NK-92 treated with Interleukin-12 subunit alpha and Interleukin-12 subunit beta, amount 100 ng/mL, for 24 hours (cell line): Measurements from ENCODE around the gene CCDC187.
"Not testable (repeated sequence)": the region's sequence is repeated elsewhere in the genome, so short reads cannot be mapped to it uniquely, and the experiment has no call there.

Experiments used
- DNase-seq: peaks from one replicate; lab custom pipeline; 2025; lab: John Stamatoyannopoulos, UW

CCDC187 gene

DNA sequence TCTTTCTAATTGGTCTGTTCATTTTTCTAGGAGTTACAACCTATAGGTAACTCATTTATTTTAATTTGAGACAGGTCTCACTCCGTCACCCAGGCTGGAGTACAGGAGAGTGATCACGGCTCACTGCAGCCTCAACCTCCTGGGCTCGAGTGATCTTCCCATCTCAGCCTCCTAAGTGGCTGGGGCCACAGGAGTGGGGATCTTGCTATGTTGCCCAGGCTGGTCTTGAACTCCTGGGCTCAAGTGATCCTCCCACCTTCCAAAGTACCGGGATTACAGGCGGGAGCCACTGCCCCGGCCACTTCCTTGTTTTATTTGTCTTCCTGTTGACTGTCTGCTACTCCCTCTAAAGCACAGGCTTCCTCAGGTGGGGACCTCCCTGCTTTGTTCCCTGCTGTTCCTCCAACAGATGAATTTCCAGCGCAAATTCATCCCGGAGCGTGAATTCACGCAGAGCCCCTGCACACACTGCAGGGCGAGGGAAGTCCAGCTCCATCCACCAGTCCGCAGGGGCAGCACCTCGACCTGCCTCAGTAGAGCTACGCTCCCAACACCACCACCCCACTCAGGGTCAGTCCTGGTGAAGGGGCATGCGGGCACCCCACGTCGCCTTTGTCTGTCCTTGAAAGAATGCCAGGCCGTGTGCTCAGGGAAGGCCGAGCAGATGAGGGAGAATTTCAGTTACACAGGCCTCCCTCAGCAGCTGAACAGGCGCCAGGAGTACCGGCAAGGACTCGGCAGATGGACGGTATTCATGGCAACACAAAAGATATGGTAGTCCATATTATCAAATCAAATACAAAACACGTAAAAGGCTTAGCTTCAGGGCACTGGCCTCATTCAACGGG is 64.5 kb downstream of the CCDC187 start:
- no peak for DNase-seq

DNA sequence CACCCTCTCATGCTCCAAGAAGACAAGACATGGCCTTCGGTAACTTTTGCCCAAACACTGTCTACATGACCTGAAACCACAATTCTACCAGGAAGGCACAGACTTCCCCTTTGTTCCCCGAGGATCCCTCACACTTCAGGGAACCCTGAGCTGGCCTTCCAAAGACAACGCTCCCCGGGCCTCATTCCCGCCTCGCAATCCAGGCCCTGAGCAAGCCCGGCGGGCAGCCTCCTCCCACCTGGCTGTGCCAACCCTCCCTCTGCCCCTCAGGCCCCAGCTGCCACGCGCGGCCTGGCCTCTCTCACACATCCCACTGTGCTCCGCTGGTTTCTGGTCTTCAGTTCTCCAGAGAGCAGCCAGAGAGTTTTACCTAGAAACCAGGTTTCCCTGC is 65.6 kb downstream of the CCDC187 start:
- no peak for DNase-seq

DNA sequence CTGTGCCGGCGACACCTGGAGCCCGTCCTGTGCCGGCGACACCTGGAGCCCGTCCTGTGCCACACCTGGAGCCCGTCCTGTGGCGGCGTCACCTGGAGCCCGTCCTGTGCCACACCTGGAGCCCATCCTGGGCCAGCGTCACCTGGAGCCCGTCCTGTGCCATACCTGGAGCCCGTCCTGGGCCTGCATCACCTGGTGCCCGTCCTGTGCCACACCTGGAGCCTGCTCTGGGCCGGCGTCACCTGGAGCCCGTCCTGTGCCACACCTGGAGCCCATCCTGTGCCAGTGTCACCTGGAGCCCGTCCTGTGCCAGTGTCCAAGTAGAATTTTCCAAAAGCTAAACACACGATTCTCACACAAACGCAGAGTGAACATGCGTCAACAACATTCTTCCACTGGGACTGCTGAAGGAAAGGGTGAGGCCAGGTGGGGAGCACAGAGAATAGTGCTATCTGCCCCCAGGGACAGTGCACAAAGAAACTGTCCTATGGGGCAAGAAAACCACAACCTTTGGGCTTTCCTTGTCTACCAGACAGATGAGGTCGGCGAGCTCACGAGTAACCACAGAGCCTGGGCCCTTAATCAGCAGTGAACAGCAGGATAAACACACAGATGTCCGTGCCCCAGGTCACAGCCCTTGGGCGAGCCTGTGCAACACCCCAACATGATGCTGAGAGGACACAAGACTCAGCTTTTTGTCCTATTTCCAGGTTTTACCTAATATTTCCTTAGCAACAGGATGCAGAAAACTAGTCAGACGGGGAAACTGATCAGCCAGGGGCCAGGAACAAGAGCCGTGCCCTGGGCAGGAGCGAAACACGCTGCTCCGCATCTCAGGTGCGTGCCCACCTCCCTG is 66.2 kb downstream of the CCDC187 start:
- no peak for DNase-seq

- not testable (repeated sequence) for DNase-seq
Observed at GRCh38 chr9:136236471-136237410, 67.2 kb downstream of the CCDC187 start.

GRCh38 chr9:136235709-136236455 is 68.0 kb downstream of the CCDC187 start:
- DNase-seq, result no peak

DNA sequence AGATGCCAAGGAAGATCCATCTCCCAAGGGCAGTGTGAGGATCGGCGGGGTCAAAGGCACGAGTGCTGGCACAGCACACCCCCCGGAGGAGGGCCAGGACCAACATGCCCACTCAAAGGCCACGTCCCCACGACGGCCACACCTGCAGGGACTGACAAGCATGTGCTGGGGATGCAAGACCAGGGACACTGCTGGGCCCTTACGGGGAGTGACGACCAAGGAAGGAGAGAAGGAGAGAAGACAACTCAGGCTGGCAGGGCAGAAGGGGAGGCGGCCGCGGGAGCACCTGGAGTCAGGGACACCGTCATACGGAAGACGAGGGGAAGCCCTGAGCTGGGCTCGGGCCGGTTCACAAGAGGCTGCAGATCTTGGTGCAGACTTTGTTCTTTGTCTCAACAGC is 68.7 kb downstream of the CCDC187 start:
- DNase-seq, result no peak

- no peak for DNase-seq
Observed at GRCh38 chr9:136234597-136234996, 69.3 kb downstream of the CCDC187 start.

DNA sequence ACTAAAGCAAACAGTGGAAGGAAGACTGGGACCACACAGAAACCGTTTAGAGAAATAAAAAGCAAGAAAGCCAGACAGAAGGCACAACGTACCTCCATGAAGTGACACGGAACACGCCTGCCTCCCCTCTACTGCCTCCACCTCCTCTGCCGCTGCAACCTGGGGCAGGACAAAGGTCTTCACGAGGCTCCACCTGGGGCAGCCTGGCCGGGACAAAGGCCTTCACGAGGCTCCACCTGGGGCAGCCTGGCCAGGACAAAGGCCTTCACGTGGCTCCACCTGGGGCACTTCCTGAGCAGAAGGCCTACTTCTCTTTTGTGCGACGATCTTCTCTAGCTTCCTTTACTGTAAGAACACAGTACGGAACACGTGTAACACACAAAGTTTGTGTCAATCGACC is 70.0 kb downstream of the CCDC187 start:
- DNase-seq, result no peak

DNA sequence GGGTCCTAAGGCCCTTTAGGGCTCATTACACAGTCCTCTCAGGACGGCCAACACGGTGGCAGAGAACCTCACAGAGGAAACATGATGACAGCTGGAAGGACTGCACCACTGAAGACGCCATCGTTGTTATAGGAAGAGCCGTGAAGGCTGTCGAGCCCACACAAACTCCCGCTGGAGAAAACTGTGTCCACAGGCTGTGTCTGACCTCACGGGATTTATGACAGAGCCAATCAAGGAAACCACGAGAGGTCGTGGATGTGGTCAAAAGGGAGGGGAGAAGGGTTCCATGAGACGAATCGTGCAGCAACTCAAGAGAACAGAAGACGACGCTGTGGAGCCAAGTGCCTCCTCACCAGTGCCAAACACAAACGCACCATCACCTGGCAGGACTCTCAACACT is 70.5 kb downstream of the CCDC187 start:
- DNase-seq, result no peak

DNA sequence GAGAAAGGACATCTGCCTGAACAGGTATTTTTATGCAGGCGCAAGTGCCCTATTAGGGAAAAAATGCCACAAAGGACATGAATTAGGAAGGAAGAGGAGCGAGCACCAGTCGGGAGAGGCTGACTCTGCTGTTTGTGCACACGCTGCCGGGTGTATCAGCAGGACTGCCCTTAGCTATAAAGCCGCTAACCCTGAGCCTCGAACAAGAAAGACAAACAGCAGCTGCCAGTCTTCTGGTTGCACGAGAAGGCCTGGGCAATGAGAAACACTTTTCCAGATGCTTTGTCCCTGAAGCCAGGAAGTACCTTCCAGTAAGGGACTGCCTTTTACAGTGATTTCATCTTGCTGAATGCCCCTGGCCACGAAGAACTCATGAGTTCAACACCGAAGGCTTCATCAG is 70.9 kb downstream of the CCDC187 start:
- no peak for DNase-seq

- no peak for DNase-seq
Observed at GRCh38 chr9:136231478-136232297, 72.2 kb downstream of the CCDC187 start.

DNA sequence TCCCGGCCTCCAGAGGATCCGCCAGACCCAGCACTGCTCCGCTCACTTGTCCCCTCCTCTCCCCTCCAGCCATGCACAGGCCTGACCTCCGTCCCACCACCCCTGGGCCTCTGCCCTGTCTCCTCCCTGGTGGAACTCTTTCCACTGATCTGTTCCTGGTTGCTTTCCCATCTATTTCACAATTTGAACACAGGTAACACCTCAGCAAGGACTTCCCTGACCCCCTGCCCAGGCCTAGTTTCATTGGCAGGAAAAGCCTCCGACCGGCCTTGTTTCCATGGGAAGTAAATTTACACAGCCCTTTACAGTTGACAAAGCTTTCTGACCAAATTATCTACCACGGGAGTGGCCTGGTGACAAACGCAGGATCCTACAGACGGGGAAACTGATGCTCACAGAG is 73.1 kb downstream of the CCDC187 start:
- DNase-seq, result no peak

DNA sequence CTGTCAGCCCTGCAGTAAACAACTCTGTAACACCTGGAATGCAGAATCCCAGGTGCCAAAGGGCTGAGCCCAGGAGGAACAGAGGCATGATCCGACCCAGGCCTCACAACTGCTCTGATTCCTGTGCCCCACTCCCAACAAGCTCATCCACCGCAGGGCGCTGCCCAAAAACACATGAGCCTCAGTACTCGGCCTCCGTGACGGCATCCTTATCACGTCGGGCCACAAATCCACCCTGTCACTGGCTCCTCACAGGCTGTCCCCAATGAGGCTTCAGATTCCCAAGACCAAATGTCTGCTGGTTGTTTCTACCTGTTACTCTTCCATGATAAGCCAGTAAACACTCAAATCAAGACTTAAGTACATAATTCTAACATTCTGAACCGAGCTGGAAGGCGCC is 73.5 kb downstream of the CCDC187 start:
- no peak for DNase-seq

DNA sequence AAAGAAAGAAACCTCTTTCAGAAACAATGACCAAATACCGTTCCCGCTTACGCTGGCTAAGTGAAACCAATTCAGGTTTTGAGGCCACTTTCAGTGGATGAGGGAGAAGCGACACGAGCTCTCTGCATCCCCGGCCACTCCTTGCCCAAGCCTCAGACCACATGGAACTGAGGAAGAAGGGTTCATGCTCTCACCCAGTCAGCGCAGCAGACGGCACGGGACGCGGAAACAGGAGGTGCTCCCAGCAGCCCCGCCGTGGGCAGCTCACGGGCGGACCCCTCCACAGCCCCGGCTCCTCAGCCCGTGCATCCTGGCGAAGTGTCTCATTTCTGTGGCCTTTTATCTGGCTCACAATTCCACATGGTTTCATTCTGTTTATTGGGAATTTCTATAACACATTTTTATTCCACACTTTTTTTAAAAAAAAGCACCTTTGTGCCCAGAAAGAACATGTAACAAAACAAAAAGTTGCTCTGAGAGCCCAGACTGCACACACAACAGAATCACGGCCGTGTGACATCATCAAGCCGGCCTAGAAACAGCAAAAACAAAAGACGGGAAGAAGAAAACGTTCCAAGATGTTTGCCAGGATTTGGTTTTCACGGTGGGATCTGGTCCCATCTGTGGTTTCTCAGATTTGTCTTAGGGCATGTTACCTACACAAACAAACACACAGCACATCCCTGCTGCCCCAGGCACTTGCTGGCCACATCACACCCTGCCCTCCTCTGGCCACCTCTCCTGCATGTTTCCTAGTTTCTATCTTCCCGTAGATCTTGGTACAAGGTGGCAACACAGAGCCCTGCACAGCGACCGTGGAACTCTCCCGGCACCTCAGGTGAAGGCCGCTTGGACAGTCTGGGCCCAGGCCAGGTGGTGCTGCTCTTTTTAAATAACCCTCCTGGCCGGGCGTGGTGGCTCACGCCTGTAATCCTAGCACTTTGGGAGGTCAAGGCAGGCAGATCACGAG is 74.5 kb downstream of the CCDC187 start:
- DNase-seq, result no peak

DNA sequence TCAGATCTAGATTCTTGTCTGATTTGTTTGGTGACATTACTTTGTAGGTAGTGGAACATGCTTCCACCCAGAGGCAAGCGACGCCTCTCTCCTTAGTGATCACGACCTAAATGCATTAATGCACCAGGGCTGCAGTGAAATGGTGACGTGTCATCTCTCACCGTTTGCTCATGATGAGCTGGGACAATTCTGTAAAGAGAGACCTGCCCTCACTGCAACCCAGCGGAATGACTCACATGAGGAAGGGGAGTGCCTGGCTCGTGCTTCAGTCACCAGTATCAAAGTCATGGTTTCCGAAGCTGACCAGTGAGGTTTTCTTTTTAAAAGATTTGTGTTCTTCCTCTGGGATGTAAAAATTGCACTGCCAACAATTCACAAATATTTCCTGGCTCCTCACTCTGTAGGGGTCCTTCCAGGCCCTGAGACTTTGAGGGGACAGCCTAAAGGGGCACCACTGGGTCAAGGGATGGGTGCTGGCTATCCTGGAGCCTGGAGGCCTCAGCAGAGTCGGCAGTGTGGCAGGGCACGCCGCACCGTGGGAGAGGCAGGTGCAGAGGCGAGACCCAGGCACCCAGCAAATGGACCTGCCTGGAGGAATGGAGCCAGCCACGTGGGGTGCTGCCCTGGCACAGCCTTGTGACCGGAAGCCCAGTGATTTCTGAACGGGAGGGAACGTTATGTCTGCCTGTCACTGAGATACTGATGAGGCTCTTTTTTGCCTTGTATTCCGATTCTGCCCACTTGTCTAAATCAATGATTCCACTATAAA is 75.6 kb downstream of the CCDC187 start:
- DNase-seq, result no peak

- DNase-seq, result no peak
Observed at GRCh38 chr9:136226680-136227407, 77.0 kb downstream of the CCDC187 start.

- peak; percentile 26 for DNase-seq
Observed at GRCh38 chr9:136225748-136226679, 77.9 kb downstream of the CCDC187 start.
